ENCODE measurements around the gene MPND. TPM values are rescaled to one million over a fixed set of nuclear protein-coding genes. Genes with fewer than 3 reads are reported as not detected.

Gene MPND
- total RNA-seq, 1 experiment from 2014 or later: 37.0 TPM

GRCh38 chr19:4322942-4323665 is 20.3 kb upstream of the MPND start:
- no peak overlapping the region for H2BK15ac ChIP-seq (ENCODE audit: low read depth, low read length)
- no peak overlapping the region for H2AFZ ChIP-seq (ENCODE audit: low read length)
- H3K4me1 Mint-ChIP-seq: peaks cover 10 to 11% of the 10 kb centered on the region in 2 experiments
- no peak overlapping the region for H3K18ac ChIP-seq (ENCODE audit: insufficient read length, low read depth, low read length)
- H3K23ac ChIP-seq (ENCODE audit: insufficient read length, low read depth, low read length): no peak overlapping the region
- H4K20me1 ChIP-seq (ENCODE audit: control insufficient read depth, insufficient read depth, insufficient read length): no peaks in the 10 kb centered on the region
- no peak overlapping the region for H4K8ac ChIP-seq (replicated peaks; ENCODE audit: insufficient read length, low read depth, low read length)
- TF ChIP-seq CTCF (conservative IDR thresholded peaks at IDR 0.05): no peak
- H3K9ac ChIP-seq (ENCODE audit: extremely low read depth, insufficient read length, low read length): no peak overlapping the region
- H2BK5ac ChIP-seq (ENCODE audit: insufficient read length, low read length): no peak overlapping the region
- no peak overlapping the region for H3K56ac ChIP-seq (ENCODE audit: insufficient read length, low read depth, low read length)
- peaks cover 9% of the 10 kb centered on the region for H3K23me2 ChIP-seq (ENCODE audit: insufficient read length, low read depth, low read length, poor library complexity, severe bottlenecking)
- H4K5ac ChIP-seq (ENCODE audit: insufficient read length, low read depth, low read length): no peak overlapping the region
- H3K27me3 Mint-ChIP-seq (ENCODE audit: low read depth): peaks cover 2% of the 10 kb centered on the region
- H2BK120ac ChIP-seq (ENCODE audit: low read depth, low read length, poor library complexity, severe bottlenecking): no peak overlapping the region
- H3K4me1 ChIP-seq (ENCODE audit: insufficient read depth, low read length): peaks cover 2% of the 10 kb centered on the region; the same call in 1 of the 2 replicates
- peaks cover 29 to 31% of the 10 kb centered on the region in 2 experiments for H3K9me3 Mint-ChIP-seq
- H3K36me3 Mint-ChIP-seq (ENCODE audit: insufficient read depth in 1 of 3, low read depth in 3 of 3): peaks cover 36 to 54% (median 38%) of the 10 kb centered on the region in 3 experiments
- no peak overlapping the region for H3T11ph ChIP-seq (ENCODE audit: low read length)
- H3K79me1 ChIP-seq (ENCODE audit: insufficient read depth, low read depth, low read length, poor library complexity, severe bottlenecking): no peaks in the 10 kb centered on the region
- H2BK20ac ChIP-seq (ENCODE audit: low read depth, low read length, poor library complexity, severe bottlenecking): no peak overlapping the region
- no peak overlapping the region for H3K27ac ChIP-seq (ENCODE audit: insufficient read length, low read depth, low read length)
- H3K27me3 ChIP-seq (ENCODE audit: insufficient read depth, low read length): no peaks in the 10 kb centered on the region
- H3K4ac ChIP-seq (ENCODE audit: low read depth, low read length): no peak overlapping the region
- no peak overlapping the region for H3K4me3 Mint-ChIP-seq
- H3K27ac Mint-ChIP-seq: no peak overlapping the region
- H3K9me3 ChIP-seq (ENCODE audit: control insufficient read depth, low read depth, low read length): no peaks in the 10 kb centered on the region
- no peak for DNase-seq
- H3K14ac ChIP-seq (ENCODE audit: insufficient read depth, low read length): no peak overlapping the region; the same call in 1 of the 2 replicates
- no peaks in the 10 kb centered on the region for H3K79me2 ChIP-seq (ENCODE audit: insufficient read depth, low read length)
- no peak overlapping the region for H3K4me2 ChIP-seq (ENCODE audit: insufficient read depth, insufficient read length, low read length)
- no peak overlapping the region for H4K91ac ChIP-seq (ENCODE audit: insufficient read length, low read depth, low read length)
- H2BK12ac ChIP-seq (ENCODE audit: insufficient read length, low read depth, low read length): no peak overlapping the region
- WGBS (ENCODE audit: extremely low coverage, insufficient read length, low lambda C conversion rate): no CpG with 5 or more reads among the region's 37 CpGs
- no peak overlapping the region for H2AK5ac ChIP-seq (ENCODE audit: insufficient read length, low read length)

All from H9 (cell line).